ENCODE data around the gene ARHGAP31.

The ARHGAP31 gene

DNA sequence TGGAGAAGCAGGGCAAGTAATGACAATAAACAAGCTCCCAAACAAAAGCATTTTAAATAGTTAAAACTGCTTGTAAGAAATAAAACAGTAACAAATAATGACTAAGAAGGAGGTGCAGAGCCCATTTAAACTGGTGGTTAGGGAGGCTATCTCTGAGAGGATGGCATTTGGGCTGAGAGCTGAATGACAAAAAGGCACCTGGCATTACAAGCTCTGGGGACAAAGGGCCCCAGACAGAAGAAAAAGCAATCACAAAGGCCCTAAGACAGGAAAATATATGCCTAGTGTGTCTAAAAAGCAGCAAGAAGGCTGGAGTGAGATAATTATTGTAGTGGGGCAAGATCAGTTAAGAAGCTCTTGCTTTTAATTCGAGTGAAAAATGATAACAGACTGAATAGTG lies 159.6 kb downstream of the ARHGAP31 start:
- no peak for DNase-seq

DNA sequence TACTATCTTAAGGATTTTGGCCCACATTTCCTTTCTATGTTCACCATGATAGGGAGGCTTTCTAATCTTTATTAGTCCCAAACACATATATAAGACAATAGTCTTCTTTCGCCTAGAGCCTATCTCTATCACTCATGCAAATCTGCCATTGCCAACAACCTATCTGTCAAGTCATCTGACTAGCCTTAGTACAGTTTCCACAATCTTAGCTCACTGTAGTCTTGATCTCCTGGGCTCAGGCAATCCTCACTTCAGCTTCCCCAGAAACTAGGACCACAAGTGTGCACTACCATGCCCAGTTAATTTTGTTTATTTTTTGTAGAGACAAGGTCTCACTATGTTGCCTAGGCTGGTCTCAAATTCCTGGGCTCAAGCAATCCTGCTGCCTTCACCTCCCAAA lies 162.3 kb downstream of the ARHGAP31 start:
- DNase-seq, result no peak

DNA sequence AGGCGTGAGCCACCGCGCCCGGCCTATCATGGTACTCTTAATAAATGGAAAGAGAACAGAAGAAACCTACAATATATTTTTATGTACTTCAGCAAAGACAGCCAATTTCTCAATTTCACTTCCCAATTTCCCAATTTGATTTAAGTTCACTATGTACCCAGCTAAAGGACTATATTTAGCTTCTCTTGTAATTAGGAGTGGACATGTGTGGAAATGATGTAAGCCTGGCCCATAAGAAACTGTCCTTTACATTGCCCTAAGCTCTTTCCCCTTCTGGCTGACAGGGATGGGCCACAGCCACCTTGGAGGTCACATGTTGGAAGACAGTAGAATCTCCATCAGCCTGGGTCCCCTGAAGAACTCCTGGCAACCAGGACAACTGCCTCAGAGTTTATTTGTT lies 163.1 kb downstream of the ARHGAP31 start:
- DNase-seq, result no peak

- peak; percentile 99 for DNase-seq
These were observed 169.3 kb downstream of the ARHGAP31 start, which contains the start of gene TMEM39A for GRCh38 chr3:119463171-119464169. TSS of gene TMEM39A (minus strand) at chr3:119463615. CDS start at chr3:119462074, 1,541 bp downstream.

- DNase-seq, result no peak
These were observed 173.9 kb downstream of the ARHGAP31 start for GRCh38 chr3:119468041-119468440.

DNA sequence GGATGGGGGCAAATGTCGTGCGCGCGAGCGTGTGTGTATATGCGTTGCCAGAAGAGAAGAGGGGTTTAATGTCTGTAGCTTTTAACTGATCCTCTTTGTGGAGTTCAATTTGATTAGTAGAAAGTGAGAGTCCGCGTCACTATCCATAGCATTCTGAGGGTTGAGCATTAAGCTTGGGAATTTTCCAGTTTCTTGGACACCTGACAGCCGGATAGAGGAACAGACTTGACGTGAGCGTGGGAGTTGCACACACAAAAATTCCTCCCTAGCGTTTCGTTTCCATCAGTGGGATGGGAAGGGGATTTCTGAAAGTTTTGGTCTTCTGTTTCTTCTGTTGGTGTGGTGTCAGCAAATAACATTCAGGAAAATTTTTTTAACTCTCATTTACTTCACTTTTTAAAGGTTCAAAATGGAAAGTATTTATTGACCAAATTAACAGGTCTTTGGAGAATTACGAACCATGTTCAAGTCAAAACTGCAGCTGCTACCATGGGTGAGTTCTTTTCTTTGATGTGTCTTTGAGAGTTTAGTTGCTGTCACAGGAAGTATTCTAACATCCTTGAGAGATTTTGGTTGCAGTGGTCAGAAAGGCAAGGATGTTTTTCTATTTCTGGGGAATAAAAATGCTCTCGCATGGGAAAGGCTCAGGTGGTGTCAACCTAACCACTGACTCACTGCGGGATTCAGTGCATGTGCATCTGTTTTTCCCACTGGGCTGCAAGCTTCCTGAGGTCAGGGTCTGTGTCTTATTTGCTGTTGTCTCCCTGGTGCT lies 175.4 kb downstream of the ARHGAP31 start:
- DNase-seq, result peak; percentile 31
